SU-DHL-6 (cell line): ENCODE results near the gene CLDN6.

Experiments used
- EZH2phosphoT487 ChIP-seq: fragments of 200-600 bp; sonication (generic), shearing (Covaris generic); conservative IDR thresholded peaks from 2 replicates; pipeline ENCODE4 v1.6.1; 2018; ENCODE audit warnings: mild to moderate bottlenecking, antibody characterized with exemption, low read length, moderate library complexity, mixed read lengths
- TF ChIP-seq, protein P1 (sequence below): fragments of 200-600 bp; sonication (generic); IDR thresholded peaks from one replicate; pipeline ENCODE4 v1.5.1; 2017; ENCODE audit warnings: antibody characterized with exemption, mild to moderate bottlenecking, low read length, moderate library complexity; ENCODE audit not compliant: insufficient read depth, poor library complexity, severe bottlenecking

DNA sequence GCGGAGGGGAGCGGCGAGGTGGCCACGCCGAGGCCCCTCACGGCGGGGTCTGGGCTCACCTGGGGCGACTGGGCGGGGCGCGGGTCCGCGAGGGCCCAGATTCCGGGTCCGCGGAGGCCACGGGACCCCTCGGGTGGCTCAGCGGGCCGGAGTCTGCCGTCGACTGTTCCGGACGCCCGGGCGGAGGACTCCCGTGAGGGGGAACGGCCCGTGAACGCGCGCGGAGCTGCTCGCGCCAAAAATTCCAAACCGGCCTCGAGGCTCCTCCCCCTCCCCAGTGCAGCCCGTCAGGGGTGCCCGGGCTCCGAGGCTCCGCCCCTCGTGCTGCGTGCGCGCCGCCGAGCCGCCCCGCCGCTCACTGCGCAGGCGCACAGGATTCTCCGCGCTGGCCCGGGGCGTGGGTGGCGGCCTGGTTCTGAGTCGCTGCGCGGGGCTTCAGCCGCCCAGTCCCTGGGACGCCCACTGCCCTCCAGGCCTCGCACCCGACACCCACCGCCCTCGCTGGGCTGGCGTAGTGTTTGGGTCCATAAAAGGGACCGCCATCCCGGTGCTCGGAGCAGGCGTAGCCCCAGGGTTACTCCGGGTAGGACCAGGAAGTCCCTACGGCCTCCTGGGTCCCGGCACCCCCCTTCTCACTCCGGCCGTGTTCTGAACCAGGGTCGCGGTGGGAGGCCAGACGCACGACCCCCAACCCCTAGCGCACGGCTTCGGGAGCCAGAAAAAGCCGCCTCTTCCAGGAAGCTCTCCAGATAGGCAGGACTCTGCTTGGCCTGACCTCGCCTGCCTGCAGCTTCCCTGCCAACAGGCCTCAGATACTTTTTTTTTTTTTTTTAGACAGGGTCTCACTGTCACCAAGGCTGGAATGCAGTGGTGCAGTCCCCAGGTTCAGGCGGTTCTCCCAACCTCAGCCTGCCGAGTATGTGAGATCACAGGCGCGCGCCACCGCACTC is 37.5 kb downstream of the CLDN6 start, which contains the start of gene PKMYT1:
- TF ChIP-seq, protein P1, sequence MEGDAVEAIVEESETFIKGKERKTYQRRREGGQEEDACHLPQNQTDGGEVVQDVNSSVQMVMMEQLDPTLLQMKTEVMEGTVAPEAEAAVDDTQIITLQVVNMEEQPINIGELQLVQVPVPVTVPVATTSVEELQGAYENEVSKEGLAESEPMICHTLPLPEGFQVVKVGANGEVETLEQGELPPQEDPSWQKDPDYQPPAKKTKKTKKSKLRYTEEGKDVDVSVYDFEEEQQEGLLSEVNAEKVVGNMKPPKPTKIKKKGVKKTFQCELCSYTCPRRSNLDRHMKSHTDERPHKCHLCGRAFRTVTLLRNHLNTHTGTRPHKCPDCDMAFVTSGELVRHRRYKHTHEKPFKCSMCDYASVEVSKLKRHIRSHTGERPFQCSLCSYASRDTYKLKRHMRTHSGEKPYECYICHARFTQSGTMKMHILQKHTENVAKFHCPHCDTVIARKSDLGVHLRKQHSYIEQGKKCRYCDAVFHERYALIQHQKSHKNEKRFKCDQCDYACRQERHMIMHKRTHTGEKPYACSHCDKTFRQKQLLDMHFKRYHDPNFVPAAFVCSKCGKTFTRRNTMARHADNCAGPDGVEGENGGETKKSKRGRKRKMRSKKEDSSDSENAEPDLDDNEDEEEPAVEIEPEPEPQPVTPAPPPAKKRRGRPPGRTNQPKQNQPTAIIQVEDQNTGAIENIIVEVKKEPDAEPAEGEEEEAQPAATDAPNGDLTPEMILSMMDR: no peak
- no peak for TF ChIP-seq EZH2phosphoT487
